ENCODE measurements around the gene DRG2. TPM values are rescaled to one million over a fixed set of nuclear protein-coding genes. Genes with fewer than 3 reads are reported as not detected.
A peak's percentile ranks its signal among the peaks of the same experiment; 100 is the strongest.

The DRG2 gene
- total and polyA plus RNA-seq, 10 of the 15 experiments (the other 5 are each of a cell fraction or from before 2014, with no cell fraction given): 9.1 to 64.8 (median 45.7) TPM

GRCh38 chr17:18040261-18040858, 47.4 kb upstream of the DRG2 start:
- Histone ChIP-seq H3K27ac (ENCODE audit: control insufficient read depth, insufficient read depth) (0 out of 2 replicates have a peak overlapping the region, but pooled peaks have one; percentile 18), H3K9ac (ENCODE audit: control insufficient read depth, insufficient read depth, low read length) (peak overlapping the region; percentile 82), H3K36me3 (ENCODE audit: control insufficient read depth in 2 of 2, insufficient read depth in 2 of 2, low read length in 1 of 2) (no peaks in the 10 kb centered on the region), H3K4me2 (ENCODE audit: control insufficient read depth, insufficient read depth) (peak overlapping the region; percentile 77), H3K27me3 (replicated peaks in 1 of 2; ENCODE audit: control insufficient read depth in 2 of 2, insufficient read depth in 2 of 2, low read length in 1 of 2) (no peaks in the 10 kb centered on the region), H3K4me1 (ENCODE audit: control insufficient read depth, insufficient read depth, low read length) (peaks cover 17% of the 10 kb centered on the region), H2AFZ (ENCODE audit: control insufficient read depth, low read depth, low read length) (peak overlapping the region; percentile 88), H3K4me3 (peak overlapping the region; percentile 87), H3K9me3 (replicated peaks; ENCODE audit: control insufficient read depth, insufficient read depth, low read length) (no peaks in the 10 kb centered on the region), H4K20me1 (ENCODE audit: control insufficient read depth, insufficient read depth) (no peaks in the 10 kb centered on the region), H3K79me2 (ENCODE audit: control insufficient read depth, insufficient read depth, low read length) (peaks cover 24% of the 10 kb centered on the region)
- ChIA-PET POLR2A (no interaction called here), CTCF (no interaction called here), SMC1A (ENCODE audit: uncharacterized antibody, unreplicated experiment) (no interaction called here), RAD21 (ENCODE audit: unreplicated experiment) (no interaction called here)
- ATAC-seq: no peak
- no TSS peak for BruUV-seq (replicated peaks)
- in situ Hi-C loops (cut with MboI): no loop called here
- 45% methylated on average over 6 of the region's 6 CpGs for WGBS (ENCODE audit: insufficient coverage, insufficient replicate concordance, low lambda C conversion rate, missing lambda C conversion rate)
- TF ChIP-seq NRF1 (conservative IDR thresholded peaks at IDR 0.05; ENCODE audit: low read depth, low read length) (no peak), NR2C2 (IDR thresholded peaks at IDR 0.05; ENCODE audit: borderline replicate concordance, control insufficient read depth, insufficient read length, low read depth) (no peak), SP1 (IDR thresholded peaks at IDR 0.05; ENCODE audit: low read depth, low read length) (no peak), ZNF384 (IDR thresholded peaks at IDR 0.05; ENCODE audit: borderline replicate concordance, low read depth, low read length) (no peak), SREBF1 (IDR thresholded peaks at IDR 0.05; ENCODE audit: low read length) (no peak), STAT3 (IDR thresholded peaks at IDR 0.05; ENCODE audit: low read depth, low read length) (no peak), CREM (IDR thresholded peaks at IDR 0.05; ENCODE audit: low read depth) (no peak), IKZF2 (IDR thresholded peaks at IDR 0.05) (no peak), SREBF2 (IDR thresholded peaks at IDR 0.05; ENCODE audit: low read length) (no peak), SMAD5 (IDR thresholded peaks at IDR 0.05; ENCODE audit: low read depth) (no peak), SUPT20H (IDR thresholded peaks at IDR 0.05; ENCODE audit: borderline replicate concordance, control insufficient read depth, low read depth, low read length) (no peak), CEBPZ (IDR thresholded peaks at IDR 0.05; ENCODE audit: low read depth, low read length) (no peak), ELK1 (IDR thresholded peaks at IDR 0.05; ENCODE audit: low read depth, low read length) (no peak), STAT1 (conservative IDR thresholded peaks at IDR 0.05) (no peak)
- TF ChIP-seq, protein P1, sequence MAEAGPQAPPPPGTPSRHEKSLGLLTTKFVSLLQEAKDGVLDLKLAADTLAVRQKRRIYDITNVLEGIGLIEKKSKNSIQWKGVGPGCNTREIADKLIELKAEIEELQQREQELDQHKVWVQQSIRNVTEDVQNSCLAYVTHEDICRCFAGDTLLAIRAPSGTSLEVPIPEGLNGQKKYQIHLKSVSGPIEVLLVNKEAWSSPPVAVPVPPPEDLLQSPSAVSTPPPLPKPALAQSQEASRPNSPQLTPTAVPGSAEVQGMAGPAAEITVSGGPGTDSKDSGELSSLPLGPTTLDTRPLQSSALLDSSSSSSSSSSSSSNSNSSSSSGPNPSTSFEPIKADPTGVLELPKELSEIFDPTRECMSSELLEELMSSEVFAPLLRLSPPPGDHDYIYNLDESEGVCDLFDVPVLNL (IDR thresholded peaks at IDR 0.05; ENCODE audit: low read depth, low read length): no peak
- DNase-seq (ENCODE audit: low read depth, low spot score): no peak
- no peak for FAIRE-seq
- intact Hi-C loops (cut with micrococcal nuclease; ENCODE audit: unreplicated experiment): no loop called here
